ENCODE results near the gene AFF3.

Gene AFF3

GRCh38 chr2:99918389-99918788, 224.0 kb downstream of the AFF3 start:
- no peak for DNase-seq

GRCh38 chr2:99915108-99915675, 227.2 kb downstream of the AFF3 start:
- no peak for DNase-seq

- DNase-seq: no peak
These were observed 230.7 kb downstream of the AFF3 start for GRCh38 chr2:99911736-99912135.

- no peak for DNase-seq
These were observed 231.5 kb downstream of the AFF3 start for GRCh38 chr2:99910902-99911301.

GRCh38 chr2:99905636-99906035, 236.8 kb downstream of the AFF3 start:
- DNase-seq: no peak

- no peak for DNase-seq
These were observed 237.4 kb downstream of the AFF3 start for GRCh38 chr2:99905025-99905424.

- no peak for DNase-seq
These were observed 238.4 kb downstream of the AFF3 start for GRCh38 chr2:99903981-99904380.

- no peak for DNase-seq
These were observed 241.8 kb downstream of the AFF3 start for GRCh38 chr2:99900556-99900955.

- no peak for DNase-seq
These were observed 242.5 kb downstream of the AFF3 start for GRCh38 chr2:99899882-99900281.

GRCh38 chr2:99899058-99899855, 243.1 kb downstream of the AFF3 start:
- DNase-seq: no peak

- no peak for DNase-seq
These were observed 243.9 kb downstream of the AFF3 start for GRCh38 chr2:99898336-99899048.

- DNase-seq: no peak
These were observed 251.0 kb downstream of the AFF3 start for GRCh38 chr2:99891428-99891780.

GRCh38 chr2:99890568-99891427, 251.6 kb downstream of the AFF3 start:
- no peak for DNase-seq

- DNase-seq: no peak
These were observed 253.8 kb downstream of the AFF3 start for GRCh38 chr2:99888617-99889016.

- no peak for DNase-seq
These were observed 256.0 kb downstream of the AFF3 start for GRCh38 chr2:99886418-99886817.

GRCh38 chr2:99883358-99883757, 259.0 kb downstream of the AFF3 start:
- no peak for DNase-seq

- DNase-seq: no peak
These were observed 260.3 kb downstream of the AFF3 start for GRCh38 chr2:99881901-99882591.

GRCh38 chr2:99880964-99881294, 261.5 kb downstream of the AFF3 start:
- DNase-seq: no peak

- peak; percentile 36 for DNase-seq
These were observed 262.0 kb downstream of the AFF3 start for GRCh38 chr2:99880148-99880963.

- DNase-seq: no peak
These were observed 262.9 kb downstream of the AFF3 start for GRCh38 chr2:99879481-99879880.

GRCh38 chr2:99878581-99879350, 263.6 kb downstream of the AFF3 start:
- DNase-seq: no peak
